Measurements from ENCODE around the gene ARHGDIA.

The ARHGDIA gene

GRCh38 chr17:81915331-81915730, 44.2 kb upstream of the ARHGDIA start:
- H3K27ac ChIP-seq = no peak overlapping the region
- no peak for DNase-seq
- in situ Hi-C loops (cut with HindIII; ENCODE audit: low pct_ligation_motif_present, low sequenced_read_pairs) = no loop called here
- peaks cover 47% of the 10 kb centered on the region for H3K36me3 ChIP-seq (replicated peaks)
- no peak overlapping the region for H3K4me3 ChIP-seq (ENCODE audit: low read depth, low read length)
- no peak for TF ChIP-seq CTCF (IDR thresholded peaks at IDR 0.05; ENCODE audit: low read depth, low read length, missing control alignments)
- no peaks in the 10 kb centered on the region for H3K27me3 ChIP-seq (replicated peaks)

- H3K27me3 ChIP-seq (replicated peaks) = no peaks in the 10 kb centered on the region
- no peak overlapping the region for H3K27ac ChIP-seq
- peaks cover 40% of the 10 kb centered on the region for H3K36me3 ChIP-seq (replicated peaks)
- H3K4me3 ChIP-seq (ENCODE audit: low read depth, low read length) = no peak overlapping the region
- no peak for DNase-seq
- in situ Hi-C loops (cut with HindIII; ENCODE audit: low pct_ligation_motif_present, low sequenced_read_pairs) = no loop called here
- TF ChIP-seq CTCF (IDR thresholded peaks at IDR 0.05; ENCODE audit: low read depth, low read length, missing control alignments) = no peak
Measured at GRCh38 chr17:81914103-81914850, 43.1 kb upstream of the ARHGDIA start.

GRCh38 chr17:81913394-81914102, 42.4 kb upstream of the ARHGDIA start:
- in situ Hi-C loops (cut with HindIII; ENCODE audit: low pct_ligation_motif_present, low sequenced_read_pairs) = no loop called here
- H3K27ac ChIP-seq = no peak overlapping the region

GRCh38 chr17:81912441-81913309, 41.5 kb upstream of the ARHGDIA start:
- DNase-seq = no peak
- Histone ChIP-seq H3K27ac (no peak overlapping the region), H3K27me3 (replicated peaks) (no peaks in the 10 kb centered on the region), H3K36me3 (replicated peaks) (peaks cover 37% of the 10 kb centered on the region), H3K4me3 (ENCODE audit: low read depth, low read length) (no peak overlapping the region)
- no peak for TF ChIP-seq CTCF (IDR thresholded peaks at IDR 0.05; ENCODE audit: low read depth, low read length, missing control alignments)
- in situ Hi-C loops (cut with HindIII; ENCODE audit: low pct_ligation_motif_present, low sequenced_read_pairs) = no loop called here

More at GRCh38 chr17:81913394-81914102, 42.4 kb upstream of the ARHGDIA start:
- DNase-seq = no peak
- no peak overlapping the region for H3K4me3 ChIP-seq (ENCODE audit: low read depth, low read length)
- peaks cover 37% of the 10 kb centered on the region for H3K36me3 ChIP-seq (replicated peaks)
- H3K27me3 ChIP-seq (replicated peaks) = no peaks in the 10 kb centered on the region
- no peak for TF ChIP-seq CTCF (IDR thresholded peaks at IDR 0.05; ENCODE audit: low read depth, low read length, missing control alignments)

- no peak for TF ChIP-seq CTCF (IDR thresholded peaks at IDR 0.05; ENCODE audit: low read depth, low read length, missing control alignments)
- Histone ChIP-seq H3K4me3 (ENCODE audit: low read depth, low read length) (no peak overlapping the region), H3K36me3 (replicated peaks) (peaks cover 37% of the 10 kb centered on the region), H3K27ac (no peak overlapping the region), H3K27me3 (replicated peaks) (no peaks in the 10 kb centered on the region)
- no peak for DNase-seq
- in situ Hi-C loops (cut with HindIII; ENCODE audit: low pct_ligation_motif_present, low sequenced_read_pairs) = no loop called here
Measured at GRCh38 chr17:81911969-81912368, 40.8 kb upstream of the ARHGDIA start.

Data from brain microvascular endothelial cell (primary cell).